ENCODE measurements around the gene NKX6-2.

- TF ChIP-seq CTCF (IDR thresholded peaks at IDR 0.05) (no peak), POLR2A (IDR thresholded peaks at IDR 0.05) (no peak)
Observed at GRCh38 chr10:132774181-132774901, 11.6 kb downstream of the NKX6-2 start.

All from uterus (tissue), 2 donors.